Kidney (tissue), 14 donors: ENCODE data around the gene SPACA7. TPM values are rescaled to one million over a fixed set of nuclear protein-coding genes. Genes with fewer than 3 reads are reported as not detected.

Source experiments
- DNase-seq, 5 donors: peaks; one replicate each; pipeline ENCODE4 v3.0.0-alpha.2; 2013 to 2020
- FAIRE-seq: peaks from 2 replicates; lab custom pipeline; 2012; peaks lifted over from hg19 to GRCh38; lab: Jason Lieb, UNC
- H3K27ac ChIP-seq, 2 donors: one replicate each; pipeline ENCODE4 v1.7.0; 2013; ENCODE audit warnings: low read depth in 2 of 2, low read length in 2 of 2, inconsistent platforms in 1 of 2
- H3K27me3 ChIP-seq: one replicate; pipeline ENCODE4 v1.7.1; 2013; ENCODE audit warnings: low read length, inconsistent platforms; ENCODE audit not compliant: control insufficient read depth, insufficient read depth
- H3K36me3 ChIP-seq, 3 donors: one replicate each; pipeline versions ENCODE4 v1.7.0 to v1.7.1; 2013; ENCODE audit warnings: low read length in 3 of 3, control low read depth in 1 of 3, inconsistent platforms in 1 of 3; ENCODE audit not compliant: insufficient read depth in 3 of 3, control insufficient read depth in 2 of 3
- H3K4me1 ChIP-seq, 3 donors: one replicate each; pipeline versions ENCODE4 v1.7.0 to v1.7.1; 2013; ENCODE audit warnings: low read length in 3 of 3, inconsistent platforms in 1 of 3, low read depth in 1 of 3; ENCODE audit not compliant: control insufficient read depth in 2 of 3, insufficient read depth in 2 of 3
- H3K4me3 ChIP-seq, 3 donors: one replicate each; pipeline versions ENCODE4 v1.7.0 to v1.8.1; 2013; ENCODE audit warnings: low read length in 3 of 3, control low read depth in 1 of 3, inconsistent platforms in 1 of 3
- H3K9ac ChIP-seq, 3 donors: one replicate each; pipeline versions ENCODE4 v1.7.0 to v1.7.1; 2013; ENCODE audit warnings: low read length in 3 of 3, control low read depth in 1 of 3, inconsistent platforms in 1 of 3
- H3K9me3 ChIP-seq, 3 donors: one replicate each; pipeline versions ENCODE4 v1.7.0 to v1.7.1; 2013; ENCODE audit warnings: low read length in 3 of 3, control low read depth in 1 of 3, inconsistent platforms in 1 of 3; ENCODE audit not compliant: control insufficient read depth in 2 of 3, insufficient read depth in 1 of 3
- CTCF ChIP-seq: IDR thresholded peaks from 3 replicates; pipeline ENCODE4 v1.5.1; 2012; ENCODE audit warnings: mild to moderate bottlenecking, moderate library complexity, borderline replicate concordance; ENCODE audit not compliant: insufficient read depth; ENCODE audit errors: extremely low read depth
- intact Hi-C: fragments of 100-400 bp; cut with DNase I; formaldehyde crosslinking; loops from one replicate; pipeline ENCODE4 v1.11.1; 2022
- polyA plus RNA-seq: library from polyadenylated mRNA; stranded (reverse); fragments of 350-450 nt; fragmentation: Illumina TruSeq; extraction: RNeasy Lipid Tissue Mini Kit (QIAGEN cat#74804); gene quantifications from one replicate; pipeline ENCODE4 v1.2.3, GENCODE V29; 2014; ENCODE audit warnings: low read depth, low replicate concordance; ENCODE audit not compliant: insufficient read depth
- total RNA-seq: library from RNA; stranded (reverse); fragmentation: NEBNext Ultra II Directional; extraction: Animal tissue kit (Norgen Biotek cat#: 25700); gene quantifications from one replicate; pipeline ENCODE4 v1.2.1, GENCODE V29; 2021
- donor health status: control.
- donor health status: control.
- donor health status: control.
- donor health status: control.
- donor health status: control.
- donor health status: DM: yes; HTN: yes; CAD: no.
- donor health status: Normal renal cell carcinoma (clear cell type).

Gene SPACA7
- total and polyA plus RNA-seq, 2 donors from 2014 or later: not detected

- Histone ChIP-seq H3K4me1 (no peaks in the 10 kb centered on the region), H3K27ac (no peak overlapping the region), H3K36me3 (no peaks in the 10 kb centered on the region), H3K9ac (no peak overlapping the region), H3K9me3 (no peaks in the 10 kb centered on the region), H3K4me3 (no peak overlapping the region), H3K27me3 (peaks cover 3% of the 10 kb centered on the region)
- TF ChIP-seq CTCF: no peak
- FAIRE-seq (no peak), DNase-seq (no peak)
- intact Hi-C loops: no loop called here
These were observed 24.3 kb upstream of the SPACA7 start for GRCh38 chr13:112351825-112352224.

- H3K27me3 ChIP-seq: no peaks in the 10 kb centered on the region
These were observed 22.3 kb upstream of the SPACA7 start for GRCh38 chr13:112353856-112354255.

GRCh38 chr13:112354330-112355273, 21.6 kb upstream of the SPACA7 start:
- no peaks in the 10 kb centered on the region for H3K9me3 ChIP-seq
- intact Hi-C loops: no loop called here
- H3K9ac ChIP-seq: no peak overlapping the region
- no peak for TF ChIP-seq CTCF
- no peak overlapping the region for H3K4me3 ChIP-seq
- H3K27ac ChIP-seq: no peak overlapping the region
- no peaks in the 10 kb centered on the region for H3K36me3 ChIP-seq
- peak in 1 of 5 donors; percentile 46 for DNase-seq
- FAIRE-seq: no peak
- H3K4me1 ChIP-seq: no peaks in the 10 kb centered on the region
- no peaks in the 10 kb centered on the region for H3K27me3 ChIP-seq

More at GRCh38 chr13:112353856-112354255, 22.3 kb upstream of the SPACA7 start:
- Histone ChIP-seq H3K9me3 (no peaks in the 10 kb centered on the region), H3K4me1 (no peaks in the 10 kb centered on the region), H3K4me3 (no peak overlapping the region), H3K36me3 (no peaks in the 10 kb centered on the region), H3K27ac (no peak overlapping the region), H3K9ac (no peak overlapping the region)
- intact Hi-C loops: no loop called here
- TF ChIP-seq CTCF: no peak
- FAIRE-seq (no peak), DNase-seq (peak in 1 of 5 donors; percentile 35)
